Measurements from ENCODE around the gene PVALEF.

- no peak for TF ChIP-seq EZH2 (IDR thresholded peaks at IDR 0.05; ENCODE audit: insufficient read depth, poor library complexity, severe bottlenecking)
- TF ChIP-seq EZH2phosphoT487 (IDR thresholded peaks at IDR 0.05; ENCODE audit: insufficient read depth, low read depth), result no peak
These were observed 27.7 kb downstream of the PVALEF start for GRCh38 chr17:81193051-81193410.

Data from GM23248 (cell line).